ENCODE measurements around the gene IRF2.

The IRF2 gene

GRCh38 chr4:184427687-184428086 lies 46.7 kb downstream of the IRF2 start:
- TF ChIP-seq CTCF (IDR thresholded peaks at IDR 0.05), result no peak
- Histone ChIP-seq H3K4me1 (peaks cover 7% of the 10 kb centered on the region), H3K4me3 (ENCODE audit: low read depth, low read length) (no peak overlapping the region), H3K4me2 (ENCODE audit: low read length) (no peak overlapping the region), H3K27me3 (ENCODE audit: control insufficient read depth, insufficient read depth, low read length) (no peaks in the 10 kb centered on the region), H3K9ac (no peak overlapping the region), H3K79me2 (peaks cover 18% of the 10 kb centered on the region), H3K9me3 (ENCODE audit: control insufficient read depth, low read length) (no peaks in the 10 kb centered on the region), H3K36me3 (ENCODE audit: control insufficient read depth, insufficient read depth, low read length) (no peaks in the 10 kb centered on the region), H2AFZ (no peak overlapping the region), H3K27ac (peak overlapping the region; percentile 15)

GRCh38 chr4:184427093-184427492 lies 47.3 kb downstream of the IRF2 start:
- peaks cover 14% of the 10 kb centered on the region for H3K79me2 ChIP-seq
- no peak overlapping the region for H3K9ac ChIP-seq
- H3K9me3 ChIP-seq (ENCODE audit: control insufficient read depth, low read length), result no peaks in the 10 kb centered on the region
- TF ChIP-seq CTCF (IDR thresholded peaks at IDR 0.05), result no peak
- H3K27me3 ChIP-seq (ENCODE audit: control insufficient read depth, insufficient read depth, low read length), result no peaks in the 10 kb centered on the region
- no peak overlapping the region for H3K4me3 ChIP-seq (ENCODE audit: low read depth, low read length)
- no peaks in the 10 kb centered on the region for H3K36me3 ChIP-seq (ENCODE audit: control insufficient read depth, insufficient read depth, low read length)
- H3K4me1 ChIP-seq, result peaks cover 7% of the 10 kb centered on the region
- H2AFZ ChIP-seq, result no peak overlapping the region
- no peak overlapping the region for H3K4me2 ChIP-seq (ENCODE audit: low read length)
- H3K27ac ChIP-seq, result no peak overlapping the region

- Histone ChIP-seq H2AFZ (no peak overlapping the region), H3K9ac (no peak overlapping the region), H3K4me2 (ENCODE audit: low read length) (no peak overlapping the region), H3K9me3 (ENCODE audit: control insufficient read depth, low read length) (no peaks in the 10 kb centered on the region), H3K4me3 (ENCODE audit: low read depth, low read length) (no peak overlapping the region), H3K36me3 (ENCODE audit: control insufficient read depth, insufficient read depth, low read length) (no peaks in the 10 kb centered on the region), H3K4me1 (peaks cover 7% of the 10 kb centered on the region), H3K79me2 (peaks cover 5% of the 10 kb centered on the region), H3K27me3 (ENCODE audit: control insufficient read depth, insufficient read depth, low read length) (no peaks in the 10 kb centered on the region), H3K27ac (no peak overlapping the region)
- TF ChIP-seq CTCF (IDR thresholded peaks at IDR 0.05), result no peak
Measured at GRCh38 chr4:184424993-184425758, 49.2 kb downstream of the IRF2 start.

- Histone ChIP-seq H3K79me2 (peaks cover 5% of the 10 kb centered on the region), H3K4me3 (ENCODE audit: low read depth, low read length) (no peak overlapping the region), H3K36me3 (ENCODE audit: control insufficient read depth, insufficient read depth, low read length) (no peaks in the 10 kb centered on the region), H3K27ac (no peak overlapping the region), H3K9ac (no peak overlapping the region), H2AFZ (no peak overlapping the region), H3K9me3 (ENCODE audit: control insufficient read depth, low read length) (no peaks in the 10 kb centered on the region), H3K27me3 (ENCODE audit: control insufficient read depth, insufficient read depth, low read length) (no peaks in the 10 kb centered on the region), H3K4me1 (peaks cover 7% of the 10 kb centered on the region), H3K4me2 (ENCODE audit: low read length) (no peak overlapping the region)
- no peak for TF ChIP-seq CTCF (IDR thresholded peaks at IDR 0.05)
Measured at GRCh38 chr4:184424279-184424678, 50.1 kb downstream of the IRF2 start.
